Ovary (tissue), 3 donors: ENCODE results near the gene HEMGN.

Source experiments
- CTCF ChIP-seq, 3 donors: fragments of 450-650 bp in 2 of 3; fragments of 200-600 bp in 1 of 3; IDR thresholded peaks; one replicate each; pipeline versions ENCODE4 v1.5.1 to v1.8.0; 2016 to 2022; ENCODE audit warnings: antibody characterized with exemption in 3 of 3, mild to moderate bottlenecking in 1 of 3
- EP300 ChIP-seq: sonication (generic); formaldehyde crosslinking; IDR thresholded peaks from one replicate; pipeline ENCODE4 v1.6.1; 2017; ENCODE audit warnings: antibody characterized with exemption
- POLR2A ChIP-seq: fragments of 450-650 bp; IDR thresholded peaks from one replicate; pipeline ENCODE4 v1.6.1; 2017; ENCODE audit warnings: antibody characterized with exemption, mild to moderate bottlenecking, moderate library complexity
- donor health status: DM: no; HTN: no; CAD: no.

GRCh38 chr9:97940233-97940632 lies 2.3 kb upstream of the HEMGN start:
- TF ChIP-seq POLR2A = no peak
- TF ChIP-seq CTCF (IDR thresholded peaks at IDR 0.05) = no peak
- TF ChIP-seq EP300 = no peak
